ENCODE results near the gene TRMT11. TPM values are rescaled to one million over a fixed set of nuclear protein-coding genes. Genes with fewer than 3 reads are reported as not detected.

TRMT11 gene
- total and polyA plus RNA-seq, 10 donors, result 10.7 to 37.7 (median 22.2) TPM

GRCh38 chr6:126072834-126073233 lies 86.5 kb downstream of the TRMT11 start:
- Histone ChIP-seq H3K9me3 (no peaks in the 10 kb centered on the region), H3K36me3 (peaks cover 0 to 16% (median 0%) of the 10 kb centered on the region in 6 donors), H3K27ac (no peak overlapping the region), H3K4me1 (no peaks in the 10 kb centered on the region), H3K4me3 (no peak overlapping the region), H3K27me3 (replicated peaks in 1 of 7) (no peaks in the 10 kb centered on the region)
- no peak for TF ChIP-seq POLR2AphosphoS5 (IDR thresholded peaks at IDR 0.05)
- TF ChIP-seq, protein P1, sequence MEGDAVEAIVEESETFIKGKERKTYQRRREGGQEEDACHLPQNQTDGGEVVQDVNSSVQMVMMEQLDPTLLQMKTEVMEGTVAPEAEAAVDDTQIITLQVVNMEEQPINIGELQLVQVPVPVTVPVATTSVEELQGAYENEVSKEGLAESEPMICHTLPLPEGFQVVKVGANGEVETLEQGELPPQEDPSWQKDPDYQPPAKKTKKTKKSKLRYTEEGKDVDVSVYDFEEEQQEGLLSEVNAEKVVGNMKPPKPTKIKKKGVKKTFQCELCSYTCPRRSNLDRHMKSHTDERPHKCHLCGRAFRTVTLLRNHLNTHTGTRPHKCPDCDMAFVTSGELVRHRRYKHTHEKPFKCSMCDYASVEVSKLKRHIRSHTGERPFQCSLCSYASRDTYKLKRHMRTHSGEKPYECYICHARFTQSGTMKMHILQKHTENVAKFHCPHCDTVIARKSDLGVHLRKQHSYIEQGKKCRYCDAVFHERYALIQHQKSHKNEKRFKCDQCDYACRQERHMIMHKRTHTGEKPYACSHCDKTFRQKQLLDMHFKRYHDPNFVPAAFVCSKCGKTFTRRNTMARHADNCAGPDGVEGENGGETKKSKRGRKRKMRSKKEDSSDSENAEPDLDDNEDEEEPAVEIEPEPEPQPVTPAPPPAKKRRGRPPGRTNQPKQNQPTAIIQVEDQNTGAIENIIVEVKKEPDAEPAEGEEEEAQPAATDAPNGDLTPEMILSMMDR (IDR thresholded peaks at IDR 0.05 in 8 of 11, conservative IDR thresholded peaks at IDR 0.05 in 3 of 11), result no peak
- TF ChIP-seq POLR2A (IDR thresholded peaks at IDR 0.05), result no peak
- WGBS, 5 donors, result 90 to 97% (median 96%) methylated on average over 2 of the region's 2 CpGs
- DNase-seq, result no peak
- intact Hi-C loops (cut with DNase I; ENCODE audit: low total_unique reads), result no loop called here

DNA sequence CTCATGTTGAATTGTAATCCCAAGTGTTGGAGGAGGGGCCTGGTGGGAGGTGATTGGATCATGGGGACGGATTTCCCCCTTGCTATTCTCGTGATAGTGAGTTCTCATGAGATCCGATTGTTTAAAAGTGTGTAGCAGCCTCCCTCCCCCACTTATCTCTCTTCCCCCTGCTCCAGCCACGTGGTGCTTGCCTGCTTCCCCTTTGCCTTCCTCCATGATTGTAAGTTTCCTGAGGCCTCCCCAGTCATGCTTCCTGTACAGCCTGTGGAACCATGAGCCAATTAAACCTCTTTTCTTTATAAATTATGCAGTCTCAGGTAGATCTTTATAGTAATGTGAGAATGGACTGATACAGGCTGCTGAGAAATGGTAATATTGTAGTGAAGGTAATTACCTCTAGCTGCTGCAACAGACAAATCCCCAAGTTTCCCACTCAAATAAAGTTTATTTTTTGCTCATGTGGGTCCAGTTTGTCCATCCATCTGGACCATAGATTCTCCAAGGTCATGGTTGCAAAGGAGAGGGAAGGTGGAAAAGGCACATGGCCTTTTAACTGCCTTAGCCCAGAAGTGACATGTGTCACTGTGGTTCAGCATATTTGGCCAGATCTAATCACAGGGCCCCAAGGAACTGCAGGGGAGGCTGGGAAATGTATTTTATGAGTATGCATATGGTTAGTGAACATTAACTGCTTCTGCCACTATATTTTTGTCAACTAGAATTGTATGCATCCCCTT lies 89.2 kb downstream of the TRMT11 start:
- Histone ChIP-seq H3K27me3 (replicated peaks in 1 of 7) (no peaks in the 10 kb centered on the region), H3K36me3 (peaks cover 0 to 17% (median 0%) of the 10 kb centered on the region in 6 donors), H3K4me3 (no peak overlapping the region), H3K27ac (no peak overlapping the region), H3K4me1 (no peaks in the 10 kb centered on the region), H3K9me3 (no peaks in the 10 kb centered on the region)
- 59 to 76% (median 68%) methylated on average over 4 of the region's 4 CpGs for WGBS, 5 donors
- no peak for DNase-seq
- TF ChIP-seq POLR2A (IDR thresholded peaks at IDR 0.05), result no peak
- TF ChIP-seq, protein P1 (IDR thresholded peaks at IDR 0.05 in 8 of 11, conservative IDR thresholded peaks at IDR 0.05 in 3 of 11), result no peak
- TF ChIP-seq POLR2AphosphoS5 (IDR thresholded peaks at IDR 0.05), result no peak
- intact Hi-C loops (cut with DNase I; ENCODE audit: low total_unique reads), result no loop called here

DNA sequence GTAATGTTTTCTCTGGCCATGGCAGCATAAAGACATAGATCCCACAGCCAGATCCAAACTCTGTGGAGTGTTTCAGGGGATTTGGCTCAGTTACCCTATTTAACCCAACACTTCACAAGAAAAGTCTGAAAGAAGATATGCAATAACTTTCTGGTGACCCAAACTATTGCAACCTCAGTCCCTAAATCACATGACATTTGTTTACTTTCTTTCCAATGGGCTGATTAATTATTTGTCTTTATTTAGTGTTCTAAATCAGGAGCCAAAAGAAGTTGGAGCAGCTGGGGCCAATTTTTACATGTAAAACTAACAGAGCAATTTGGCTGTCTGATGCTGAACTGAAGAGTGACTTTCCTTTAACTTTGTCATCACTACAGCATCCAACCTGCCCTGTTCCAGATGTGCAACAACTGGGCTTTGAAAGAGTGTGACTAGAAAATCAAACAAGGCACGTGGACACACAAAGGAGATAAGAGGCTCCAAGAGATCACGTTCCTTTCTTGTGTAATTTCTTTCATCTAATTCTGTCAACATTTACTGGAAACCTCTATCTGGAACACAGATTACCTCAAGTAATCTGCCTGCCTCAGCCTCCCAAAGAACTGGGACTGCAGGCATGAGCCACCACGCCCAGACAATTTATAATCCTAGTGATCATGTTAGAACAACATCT lies 90.8 kb downstream of the TRMT11 start:
- H3K9me3 ChIP-seq, result no peaks in the 10 kb centered on the region

More for the DNA sequence above, 90.8 kb downstream of the TRMT11 start:
- peaks cover 0 to 17% (median 0%) of the 10 kb centered on the region in 6 donors for H3K36me3 ChIP-seq
- H3K27me3 ChIP-seq (replicated peaks in 1 of 7), result no peaks in the 10 kb centered on the region
- no peaks in the 10 kb centered on the region for H3K4me1 ChIP-seq
- TF ChIP-seq POLR2A (IDR thresholded peaks at IDR 0.05), result no peak
- no peak for TF ChIP-seq POLR2AphosphoS5 (IDR thresholded peaks at IDR 0.05)
- TF ChIP-seq, protein P1 (IDR thresholded peaks at IDR 0.05 in 8 of 11, conservative IDR thresholded peaks at IDR 0.05 in 3 of 11), result no peak
- H3K27ac ChIP-seq, result no peak overlapping the region
- DNase-seq, result no peak
- intact Hi-C loops (cut with DNase I; ENCODE audit: low total_unique reads), result no loop called here
- WGBS, 5 donors, result 85 to 96% (median 92%) methylated on average over 3 of the region's 3 CpGs
- H3K4me3 ChIP-seq, result no peak overlapping the region

All from spleen (tissue), 11 donors.